Measurements from ENCODE around the gene SBNO2.

SBNO2 gene

GRCh38 chr19:1122021-1122971, 51.8 kb downstream of the SBNO2 start:
- in situ Hi-C loops (cut with MboI; ENCODE audit: low sequenced_read_pairs), result no loop called here

DNA sequence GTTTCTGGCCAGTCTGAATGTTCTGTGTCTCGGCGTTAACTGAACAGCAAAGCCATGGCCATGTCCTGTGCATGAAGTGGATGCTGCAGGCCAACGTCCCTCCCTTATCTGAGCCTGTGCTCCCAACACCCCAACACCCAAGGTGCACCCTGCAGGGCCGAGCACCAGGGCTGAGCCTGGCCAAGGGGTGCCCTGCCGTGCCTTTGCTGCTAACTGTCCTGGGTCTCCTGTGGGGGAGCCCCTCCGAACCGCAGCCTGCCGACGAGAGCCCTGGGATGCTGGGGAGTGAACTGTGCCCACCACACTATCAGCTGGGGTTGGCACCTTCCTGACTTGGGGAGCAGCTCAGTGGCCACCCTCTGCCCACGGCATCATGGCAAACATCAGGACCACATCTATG, 52.7 kb downstream of the SBNO2 start:
- in situ Hi-C loops (cut with MboI; ENCODE audit: low sequenced_read_pairs), result no loop called here

- in situ Hi-C loops (cut with MboI; ENCODE audit: low sequenced_read_pairs), result loop anchor here (5.0 kb wide), 1 partner anchor 73 kb away; no protein-coding TSS in a partner anchor
Measured at GRCh38 chr19:1119475-1120217, 54.4 kb downstream of the SBNO2 start.

DNA sequence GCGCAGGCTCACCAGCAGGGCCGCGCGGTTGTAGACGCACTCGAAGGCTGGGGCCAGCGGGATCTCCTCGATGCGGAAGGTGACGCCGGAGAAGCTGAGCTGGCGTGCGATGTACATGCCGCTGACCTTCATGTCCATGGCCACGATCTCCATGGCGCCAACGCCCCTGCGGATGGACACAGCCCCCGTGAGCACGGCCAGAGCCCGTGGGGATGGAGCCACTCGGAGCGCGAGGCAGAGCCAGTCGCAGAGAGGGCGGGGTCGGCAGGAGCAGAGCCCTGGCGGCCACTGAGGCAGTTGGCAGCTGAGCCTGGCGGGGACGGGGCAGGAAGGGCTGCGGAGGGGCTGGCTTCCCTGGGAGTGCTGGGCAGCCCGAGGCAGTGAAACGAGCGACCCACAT, 55.1 kb downstream of the SBNO2 start:
- in situ Hi-C loops (cut with MboI; ENCODE audit: low sequenced_read_pairs), result loop anchor here (5.0 kb wide), 1 partner anchor 73 kb away; no protein-coding TSS in a partner anchor

- in situ Hi-C loops (cut with MboI; ENCODE audit: low sequenced_read_pairs), result loop anchor here (5.0 kb wide), 1 partner anchor 75 kb away; no protein-coding TSS in a partner anchor
Measured at GRCh38 chr19:1117654-1118053, 56.4 kb downstream of the SBNO2 start.

DNA sequence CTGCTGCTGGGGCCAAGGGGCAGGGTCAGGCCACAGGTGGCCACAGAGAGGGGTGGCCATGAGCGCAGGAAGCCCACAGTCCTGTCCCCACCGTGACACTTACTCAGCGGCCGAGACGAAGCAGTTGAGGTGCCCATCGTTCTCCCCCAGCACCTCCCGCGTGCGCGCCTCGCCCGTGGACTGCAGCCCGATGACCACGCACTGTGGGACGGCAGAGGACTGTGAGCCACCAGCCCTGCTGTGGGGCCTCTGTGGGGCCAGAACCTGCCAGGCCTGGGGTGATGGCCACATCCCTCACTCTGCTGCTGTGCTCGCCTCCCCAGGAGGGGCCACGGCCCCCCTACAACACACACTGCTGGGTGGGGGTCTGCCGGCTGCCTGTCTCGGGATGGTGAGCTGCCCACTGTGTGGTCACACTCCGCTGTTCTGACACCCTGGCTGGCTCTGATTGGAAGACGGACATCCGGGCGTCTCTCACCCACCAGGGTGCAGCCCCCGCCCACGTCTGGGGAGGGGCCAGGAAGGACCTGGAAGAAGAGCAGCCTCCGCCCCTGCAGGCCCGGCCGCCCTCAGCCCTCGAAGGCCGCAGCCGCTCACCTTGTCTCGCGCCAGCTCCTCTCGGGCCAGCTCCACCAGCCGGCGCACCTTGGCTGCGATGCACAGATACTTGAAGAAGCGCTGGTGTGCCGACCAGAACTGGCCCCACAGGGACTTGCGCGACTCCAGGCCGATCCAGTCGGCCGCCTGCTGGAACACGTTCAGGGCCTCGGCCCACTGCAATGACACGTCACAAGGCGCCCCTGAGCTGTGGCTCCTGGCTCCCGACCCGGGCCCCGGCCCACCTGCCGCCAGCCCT, 57.1 kb downstream of the SBNO2 start:
- in situ Hi-C loops (cut with MboI; ENCODE audit: low sequenced_read_pairs), result loop anchor here (5.0 kb wide), 1 partner anchor 75 kb away; no protein-coding TSS in a partner anchor

DNA sequence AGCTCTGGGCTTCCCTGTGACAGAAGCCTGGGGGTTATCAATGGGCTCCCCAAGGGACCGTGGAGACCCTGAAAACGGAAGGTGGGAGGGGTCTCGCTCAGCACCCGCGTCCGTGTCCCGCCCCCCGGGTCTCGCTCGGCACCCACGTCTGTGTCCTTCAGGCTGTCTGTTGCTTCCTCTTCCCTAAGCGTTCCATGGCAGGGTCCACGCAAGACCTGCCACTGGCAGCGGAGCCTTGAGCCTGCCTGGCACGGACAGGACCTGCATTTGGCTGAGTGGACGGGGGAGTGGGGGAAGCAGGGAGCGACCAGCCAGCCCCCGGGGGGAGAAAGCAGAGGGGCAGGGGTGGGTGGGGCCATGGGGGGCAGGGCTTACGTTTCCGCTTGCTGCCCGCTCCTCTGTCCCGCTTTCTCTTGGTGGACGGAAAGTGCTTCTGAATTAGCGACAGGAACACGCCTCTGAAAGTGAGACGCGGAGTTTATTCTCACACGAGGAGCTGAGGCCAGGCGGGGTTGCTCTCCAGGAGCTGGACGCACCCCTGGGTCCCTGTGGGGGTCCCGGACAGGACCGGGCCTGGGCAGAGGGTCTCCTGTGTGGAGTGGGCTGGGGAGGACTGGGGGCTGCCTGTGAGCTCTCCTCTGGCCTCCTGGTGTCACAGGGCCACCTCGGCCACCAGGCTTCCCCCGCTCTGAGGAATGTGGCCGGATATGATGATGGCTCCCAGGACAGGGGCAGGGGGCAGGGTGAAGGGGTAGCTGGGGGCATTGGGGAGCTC, 58.2 kb downstream of the SBNO2 start:
- in situ Hi-C loops (cut with MboI; ENCODE audit: low sequenced_read_pairs), result loop anchor here (5.0 kb wide), 1 partner anchor 76 kb away; no protein-coding TSS in a partner anchor

DNA sequence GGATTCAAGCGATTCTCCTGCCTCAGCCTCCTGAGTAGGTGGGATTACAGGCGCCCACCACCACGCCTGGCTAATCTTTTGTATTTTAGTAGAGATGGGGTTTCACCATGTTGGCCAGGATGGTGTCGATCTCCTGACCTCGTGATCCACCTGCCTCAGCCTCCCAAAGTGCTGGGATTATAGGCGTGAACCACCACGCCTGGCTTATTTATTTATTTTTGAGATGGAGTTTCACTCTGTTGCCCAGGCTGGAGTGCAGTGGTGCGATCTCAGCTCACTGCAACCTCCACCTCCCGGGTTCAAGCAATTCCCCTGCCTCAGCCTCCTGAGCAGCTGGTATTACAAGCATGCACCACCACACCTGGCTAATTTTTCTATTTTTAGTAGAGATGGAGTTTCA, 59.3 kb downstream of the SBNO2 start:
- in situ Hi-C loops (cut with MboI; ENCODE audit: low sequenced_read_pairs), result loop anchor here (5.0 kb wide), 1 partner anchor 78 kb away; no protein-coding TSS in a partner anchor

DNA sequence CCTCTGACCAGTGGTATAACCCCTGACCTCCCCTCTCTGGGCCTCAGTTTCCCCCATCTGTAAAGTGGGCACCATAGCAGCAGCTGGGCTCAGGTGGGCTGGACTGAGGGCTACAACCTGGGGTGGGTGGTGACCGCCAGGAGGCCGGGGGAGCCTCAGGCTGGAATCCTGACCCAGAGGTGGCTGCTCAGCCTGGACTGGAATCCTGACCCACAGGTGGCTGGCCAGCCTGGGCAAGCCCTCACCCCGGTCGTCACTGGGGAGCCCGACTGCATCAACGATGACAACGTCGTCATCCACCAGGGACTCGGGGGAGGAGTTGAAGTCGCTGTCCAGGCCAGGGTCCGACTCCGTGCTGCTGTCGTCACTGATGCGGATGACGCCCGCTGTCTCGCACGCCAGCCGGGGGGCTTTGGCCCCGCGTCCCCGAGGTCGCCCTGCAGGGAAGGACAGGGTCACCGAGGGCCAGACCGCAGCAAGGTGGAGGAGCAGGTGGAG, 60.0 kb downstream of the SBNO2 start:
- in situ Hi-C loops (cut with MboI; ENCODE audit: low sequenced_read_pairs), result no loop called here

- in situ Hi-C loops (cut with MboI; ENCODE audit: low sequenced_read_pairs), result no loop called here
Measured at GRCh38 chr19:1113030-1113985, 60.8 kb downstream of the SBNO2 start.

GRCh38 chr19:1112268-1113029, 61.6 kb downstream of the SBNO2 start:
- in situ Hi-C loops (cut with MboI; ENCODE audit: low sequenced_read_pairs), result no loop called here

DNA sequence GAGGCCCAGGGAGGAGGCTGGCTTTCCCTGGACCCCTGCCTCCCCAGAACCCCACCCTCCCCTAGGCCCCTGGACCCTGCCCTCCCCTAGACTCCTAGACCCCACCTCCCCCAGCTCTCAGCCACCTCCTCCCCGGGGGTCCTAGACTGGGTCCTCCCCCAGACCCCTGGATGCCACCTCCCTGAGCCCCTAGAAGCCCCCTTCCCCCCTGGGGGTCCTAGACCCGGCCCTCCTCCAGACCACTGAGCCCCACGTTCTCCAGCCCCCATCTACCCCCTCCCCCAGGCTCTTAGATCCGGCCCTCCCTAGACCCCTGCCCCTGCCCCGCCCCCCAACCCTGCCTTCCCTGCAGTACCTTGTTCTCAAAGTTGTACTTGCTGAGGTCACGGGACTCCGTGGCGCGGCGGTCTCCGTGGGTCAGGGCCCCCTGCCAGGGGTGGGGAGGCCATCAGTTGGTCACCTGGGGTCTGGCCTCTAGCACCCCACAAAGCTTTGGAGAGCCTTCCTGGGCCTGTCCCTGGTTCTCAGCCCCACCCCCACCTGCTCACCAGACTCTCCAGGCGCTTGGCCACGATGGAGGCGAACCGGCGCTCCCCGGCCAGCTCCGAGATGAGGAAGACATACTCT, 62.3 kb downstream of the SBNO2 start:
- in situ Hi-C loops (cut with MboI; ENCODE audit: low sequenced_read_pairs), result no loop called here

DNA sequence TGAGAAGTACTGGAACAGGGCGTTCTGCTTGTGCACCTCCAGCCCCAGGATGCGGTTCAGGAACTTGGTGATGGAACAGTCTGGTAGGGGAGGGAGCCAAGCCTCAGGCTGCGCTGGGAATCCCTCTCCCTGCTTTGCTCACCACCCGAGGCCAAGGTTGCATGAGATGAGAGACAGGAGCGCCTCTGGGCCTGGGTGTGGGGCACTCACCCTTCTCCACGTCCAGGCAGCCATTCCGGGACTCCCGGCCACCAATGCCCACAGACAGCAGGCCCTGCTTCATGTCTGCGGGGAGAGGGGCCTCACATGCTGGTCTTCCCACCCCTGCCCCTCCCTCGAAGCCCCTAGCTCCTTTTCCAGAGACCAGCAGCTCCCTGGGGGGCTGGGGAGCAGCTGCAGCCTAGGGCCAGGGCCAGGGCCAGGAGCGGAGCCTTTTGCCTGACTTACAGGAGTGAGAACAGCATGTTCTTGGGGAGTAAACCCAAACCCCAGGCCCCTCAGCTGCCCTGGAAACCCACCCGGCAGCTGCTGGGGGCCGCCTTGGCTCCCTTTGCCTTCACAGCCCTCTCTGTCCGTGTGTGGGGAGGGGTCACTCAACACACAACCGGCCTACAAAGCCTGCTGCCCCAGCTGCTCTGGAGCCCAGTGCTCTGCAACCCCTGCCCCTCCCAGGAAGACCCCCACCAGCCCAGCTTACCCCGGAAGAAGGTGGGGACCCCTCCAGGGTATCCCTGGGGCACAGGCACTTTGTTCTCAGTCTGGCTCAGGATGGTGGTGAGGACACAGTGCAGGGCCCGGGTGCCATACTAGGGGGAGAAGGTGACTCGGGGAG, 63.0 kb downstream of the SBNO2 start:
- in situ Hi-C loops (cut with MboI; ENCODE audit: low sequenced_read_pairs), result no loop called here

DNA sequence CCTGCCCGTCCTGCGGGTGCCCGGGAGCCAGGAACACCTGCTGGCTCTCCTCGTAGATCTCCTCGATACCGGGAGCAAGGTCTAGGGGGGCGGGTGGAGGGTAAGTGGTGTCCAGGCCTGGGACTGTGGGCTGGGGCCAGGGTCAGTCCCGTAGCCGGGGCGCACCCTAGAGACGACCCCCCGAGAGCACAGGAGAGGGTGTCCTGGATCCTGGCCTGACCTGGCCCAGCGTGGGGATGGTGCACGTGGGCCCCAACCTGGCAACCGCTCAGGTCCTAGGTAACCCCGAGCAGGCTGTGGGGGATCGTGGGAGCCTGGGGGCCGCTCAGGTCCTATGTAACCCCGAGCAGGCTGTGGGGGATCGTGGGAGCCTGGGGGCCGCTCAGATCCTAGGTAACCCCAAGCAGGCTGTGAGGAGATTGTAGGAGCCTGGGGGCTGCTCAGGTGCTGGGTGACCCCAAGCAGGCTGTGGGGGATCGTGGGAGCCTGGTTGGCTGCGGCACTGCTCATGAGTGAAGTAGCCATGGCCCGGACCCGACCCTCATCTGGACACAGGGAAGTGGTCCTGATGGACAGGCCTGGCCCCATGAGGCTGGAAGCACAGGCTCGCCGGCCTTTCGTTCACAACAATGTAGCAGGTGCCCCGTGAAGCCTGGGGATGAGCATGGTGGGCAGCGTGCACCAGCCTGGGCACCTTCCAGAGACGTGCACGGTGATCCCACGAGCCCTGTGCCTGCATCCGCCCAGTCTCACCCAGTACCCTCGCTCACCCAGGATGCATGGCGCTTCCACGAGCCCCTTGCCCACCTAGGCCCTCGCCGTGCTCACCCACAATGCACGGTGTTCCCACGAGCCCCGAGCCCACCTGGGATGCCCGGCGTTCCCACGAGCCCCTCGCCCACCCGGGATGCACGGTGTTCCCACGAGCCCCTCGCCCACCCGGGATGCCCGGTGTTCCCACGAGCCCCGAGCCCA, 64.1 kb downstream of the SBNO2 start:
- in situ Hi-C loops (cut with MboI; ENCODE audit: low sequenced_read_pairs), result no loop called here

GRCh38 chr19:1109032-1109551, 65.0 kb downstream of the SBNO2 start:
- in situ Hi-C loops (cut with MboI; ENCODE audit: low sequenced_read_pairs), result no loop called here

Measured in HL-60/S4 (cell line).